Spleen (tissue), 11 donors: ENCODE results near the gene SYT13. TPM values are rescaled to one million over a fixed set of nuclear protein-coding genes. Genes with fewer than 3 reads are reported as not detected.

Source experiments
- DNase-seq: peaks from one replicate; pipeline ENCODE4 v3.0.0-alpha.2; 2020
- H3K27ac ChIP-seq, 8 donors: fragments of 200-600 bp; sonication (generic) in 7 of 8; 1 replicate in 4 of 8; 2 replicates in 4 of 8; pipeline versions ENCODE4 v1.5.0 to v1.8.0; 2016 to 2021; ENCODE audit warnings: inconsistent platforms in 4 of 8, mild to moderate bottlenecking in 4 of 8, moderate library complexity in 1 of 8
- H3K27me3 ChIP-seq, 7 donors: fragments of 200-600 bp; sonication (generic) in 6 of 7; replicated peaks in 1 of 7; 1 replicate in 4 of 7; 2 replicates in 3 of 7; pipeline versions ENCODE4 v1.5.0 to v1.8.0; 2016 to 2021; ENCODE audit warnings: inconsistent platforms in 3 of 7, mild to moderate bottlenecking in 1 of 7
- H3K36me3 ChIP-seq, 6 donors: fragments of 200-600 bp; sonication (generic) in 5 of 6; 1 replicate in 4 of 6; 2 replicates in 2 of 6; pipeline versions ENCODE4 v1.5.0 to v1.8.0; 2016 to 2021; ENCODE audit warnings: inconsistent platforms in 2 of 6
- H3K4me1 ChIP-seq, 6 donors: fragments of 200-600 bp; sonication (generic) in 5 of 6; 1 replicate in 3 of 6; 2 replicates in 3 of 6; pipeline versions ENCODE4 v1.5.0 to v1.8.0; 2016 to 2021; ENCODE audit warnings: inconsistent platforms in 3 of 6
- H3K4me3 ChIP-seq, 8 donors: fragments of 200-600 bp; sonication (generic) in 7 of 8; 1 replicate in 4 of 8; 2 replicates in 4 of 8; pipeline versions ENCODE4 v1.5.0 to v1.8.0; 2016 to 2021; ENCODE audit warnings: inconsistent platforms in 4 of 8, mild to moderate bottlenecking in 4 of 8, moderate library complexity in 2 of 8
- H3K9me3 ChIP-seq, 8 donors: fragments of 200-600 bp; sonication (generic) in 7 of 8; 1 replicate in 4 of 8; 2 replicates in 4 of 8; pipeline versions ENCODE4 v1.5.0 to v1.8.0; 2016 to 2021; ENCODE audit warnings: inconsistent platforms in 4 of 8
- CTCF ChIP-seq, 11 experiments: fragments of 200-600 bp in 7 of 11; fragments of 450-650 bp in 4 of 11; sonication (generic) in 4 of 11; IDR thresholded peaks in 8 of 11; conservative IDR thresholded peaks in 3 of 11; 1 replicate in 7 of 11; 2 replicates in 4 of 11; pipeline versions ENCODE4 v1.4.0 to v1.8.0; 2016 to 2021; ENCODE audit warnings: antibody characterized with exemption in 11 of 11, inconsistent platforms in 4 of 11, mild to moderate bottlenecking in 1 of 11
- POLR2A ChIP-seq, 3 donors: fragments of 450-650 bp; IDR thresholded peaks; one replicate each; pipeline ENCODE4 v1.5.1; 2017; ENCODE audit warnings: antibody characterized with exemption in 3 of 3, mild to moderate bottlenecking in 1 of 3
- POLR2AphosphoS5 ChIP-seq, 3 donors: sonication (generic); formaldehyde crosslinking; IDR thresholded peaks; one replicate each; pipeline ENCODE4 v1.5.1; 2017; ENCODE audit warnings: antibody characterized with exemption in 3 of 3
- WGBS, 5 donors: extraction: QIAGEN DNeasy Blood & Tissue Kit in 3 of 5; methylation state at CpG; one replicate each; pipeline versions ENCODE4 v1.1.5 to v1.1.7; 2013 to 2018; 5-methylcytosine and 5-hydroxymethylcytosine counted together
- intact Hi-C: fragments of 100-400 bp; cut with DNase I; formaldehyde crosslinking; loops from one replicate; pipeline ENCODE4 v1.15.0; 2023; ENCODE audit warnings: low total_unique reads
- polyA plus RNA-seq, 3 donors: library from polyadenylated mRNA; stranded (reverse); fragments of 200-250 nt; gene quantifications; one replicate each; pipeline ENCODE4 v1.2.1, GENCODE V29; 2013
- total RNA-seq, 7 donors: library from RNA; depleted of rRNA in 3 of 7; stranded (reverse); fragments of >200 nt in 3 of 7; fragmentation: NEBNext Ultra II Directional in 4 of 7; extraction: Animal tissue kit (Norgen Biotek cat#: 25700) in 4 of 7; gene quantifications; one replicate each; pipeline versions ENCODE4 v1.1.0 to v1.2.1, GENCODE V29; 2016 to 2021
- donor health status: healthy with polysubstance abuse.
- donor health status: DM: no; HTN: no; CAD: no; lungs with moderate emphysema.
- donor health status: DM: no; HTN: no; CAD: no.
- donor health status: Bipolar disorder and iron deficiency.
- donor health status: healthy.
- donor health status: DM: no; HTN: no; CAD: no.
- donor health status: DM: yes; HTN: yes; CAD: no.

Gene SYT13
- total and polyA plus RNA-seq, 10 donors: 0.02 to 0.64 (median 0.10) TPM; not detected in 2

DNA sequence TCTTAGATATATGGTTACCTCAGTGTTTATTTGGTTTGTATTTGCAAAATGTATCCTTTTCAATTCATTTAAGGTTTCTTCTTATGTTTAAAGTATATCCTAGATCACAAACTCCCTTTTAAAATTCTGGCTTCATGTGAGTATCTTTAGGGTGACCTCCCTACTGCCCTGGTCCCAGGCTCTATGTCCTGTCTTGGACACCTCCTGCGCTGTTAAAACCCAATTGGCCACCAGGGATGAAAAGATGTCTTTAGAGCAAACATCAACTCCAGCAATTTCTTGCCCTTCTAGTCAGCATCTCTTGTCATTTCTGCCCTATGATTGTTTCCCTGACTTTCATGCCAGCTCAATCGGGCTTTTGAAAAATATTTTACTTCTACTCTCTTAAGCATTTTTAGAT, 28.8 kb upstream of the SYT13 start:
- Histone ChIP-seq H3K36me3 (no peaks in the 10 kb centered on the region), H3K9me3 (no peaks in the 10 kb centered on the region), H3K27ac (no peak overlapping the region), H3K4me3 (no peak overlapping the region), H3K4me1 (no peaks in the 10 kb centered on the region), H3K27me3 (peaks cover 0 to 35% (median 0%) of the 10 kb centered on the region in 7 donors)
- TF ChIP-seq CTCF (IDR thresholded peaks at IDR 0.05 in 8 of 11, conservative IDR thresholded peaks at IDR 0.05 in 3 of 11): no peak
- TF ChIP-seq POLR2A (IDR thresholded peaks at IDR 0.05): no peak
- TF ChIP-seq POLR2AphosphoS5 (IDR thresholded peaks at IDR 0.05): no peak
- WGBS, 5 donors: 87 to 96% (median 93%) methylated on average over 2 of the region's 2 CpGs
- intact Hi-C loops: no loop called here
- no peak for DNase-seq

DNA sequence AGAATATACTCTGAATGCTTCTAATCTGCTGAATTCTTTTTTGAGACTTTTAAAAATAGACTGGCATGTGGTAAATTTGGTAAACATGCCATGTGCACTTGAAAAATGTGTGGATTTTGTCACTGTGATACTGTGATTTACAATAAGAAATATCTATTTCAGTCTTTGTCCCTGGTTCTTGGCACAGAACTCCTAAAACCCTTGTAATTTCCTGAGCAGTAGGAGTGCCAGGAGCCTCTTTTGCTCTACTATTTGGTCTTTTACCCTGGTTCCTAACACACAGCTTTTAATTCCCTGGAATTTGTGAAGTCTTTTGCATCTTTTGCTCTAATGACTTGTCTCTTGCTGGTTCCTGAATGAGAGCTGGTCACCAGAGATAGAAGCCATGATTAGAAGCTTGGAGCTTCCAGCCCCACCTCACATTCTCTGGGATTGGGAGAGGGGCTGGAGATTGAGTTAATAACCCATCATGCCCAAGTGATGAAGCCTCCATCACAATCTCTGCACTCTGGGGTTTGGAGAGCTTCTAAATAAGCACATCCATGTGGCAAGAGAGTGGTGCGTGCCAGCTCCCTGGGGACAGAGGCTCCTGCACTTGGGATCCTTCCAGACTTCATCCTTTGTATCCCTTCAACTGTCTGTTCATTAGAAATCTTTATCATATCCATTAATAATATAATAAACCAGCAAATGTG, 27.2 kb upstream of the SYT13 start:
- no peak overlapping the region for H3K4me3 ChIP-seq
- no peaks in the 10 kb centered on the region for H3K4me1 ChIP-seq
- H3K27me3 ChIP-seq: peaks cover 0 to 33% (median 0%) of the 10 kb centered on the region in 7 donors
- H3K27ac ChIP-seq: no peak overlapping the region
- no peaks in the 10 kb centered on the region for H3K36me3 ChIP-seq
- no peaks in the 10 kb centered on the region for H3K9me3 ChIP-seq
- intact Hi-C loops: no loop called here
- WGBS, 5 donors: 79 to 97% (median 86%) methylated on average over 1 of the region's 1 CpG
- TF ChIP-seq POLR2AphosphoS5 (IDR thresholded peaks at IDR 0.05) (no peak), CTCF (IDR thresholded peaks at IDR 0.05 in 8 of 11, conservative IDR thresholded peaks at IDR 0.05 in 3 of 11) (no peak), POLR2A (IDR thresholded peaks at IDR 0.05) (no peak)
- no peak for DNase-seq

DNA sequence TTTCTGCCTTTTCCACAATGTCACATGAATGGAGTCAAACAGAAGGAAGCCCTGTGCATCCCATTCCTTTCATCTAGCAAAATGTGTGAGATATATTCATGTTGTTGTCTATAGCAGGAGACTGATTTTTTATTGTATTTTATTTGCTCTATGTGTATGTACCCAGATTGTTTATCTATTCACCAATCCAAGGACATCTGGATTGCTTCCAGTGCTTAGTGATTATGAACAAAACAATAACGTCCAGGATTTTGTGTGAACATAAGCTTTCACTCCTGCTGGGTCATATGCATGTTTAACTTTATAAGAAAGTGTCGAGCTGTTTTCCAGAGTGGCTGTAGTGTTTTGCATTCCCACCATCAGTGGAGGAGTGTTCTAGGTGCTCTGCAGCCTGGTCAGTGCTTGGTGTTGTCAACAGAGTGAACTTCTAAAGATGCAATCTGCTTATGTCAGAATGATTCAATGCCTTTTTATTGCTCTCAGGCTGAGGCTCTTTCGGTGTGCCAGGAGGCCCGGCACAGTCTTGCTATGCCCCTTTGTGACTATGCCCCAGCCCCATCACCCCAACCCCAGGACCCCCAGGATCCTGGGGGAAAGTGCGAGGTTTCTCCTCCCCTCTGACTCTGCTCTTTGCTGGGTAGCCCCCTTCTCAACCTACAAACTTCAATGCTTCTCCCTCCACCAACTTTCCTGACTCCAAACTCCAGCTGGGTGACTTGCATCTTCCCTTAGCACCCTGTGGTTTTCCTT, 19.9 kb upstream of the SYT13 start:
- intact Hi-C loops: no loop called here
- H3K27me3 ChIP-seq: no peaks in the 10 kb centered on the region
- H3K4me1 ChIP-seq: no peaks in the 10 kb centered on the region
- DNase-seq: no peak
- no peaks in the 10 kb centered on the region for H3K9me3 ChIP-seq
- 47 to 65% (median 54%) methylated on average over 4 to 5 of the region's 5 CpGs for WGBS, 5 donors
- TF ChIP-seq CTCF (IDR thresholded peaks at IDR 0.05 in 8 of 11, conservative IDR thresholded peaks at IDR 0.05 in 3 of 11): no peak
- no peak for TF ChIP-seq POLR2A (IDR thresholded peaks at IDR 0.05)
- no peak for TF ChIP-seq POLR2AphosphoS5 (IDR thresholded peaks at IDR 0.05)
- H3K27ac ChIP-seq: no peak overlapping the region
- no peaks in the 10 kb centered on the region for H3K36me3 ChIP-seq
- no peak overlapping the region for H3K4me3 ChIP-seq

DNA sequence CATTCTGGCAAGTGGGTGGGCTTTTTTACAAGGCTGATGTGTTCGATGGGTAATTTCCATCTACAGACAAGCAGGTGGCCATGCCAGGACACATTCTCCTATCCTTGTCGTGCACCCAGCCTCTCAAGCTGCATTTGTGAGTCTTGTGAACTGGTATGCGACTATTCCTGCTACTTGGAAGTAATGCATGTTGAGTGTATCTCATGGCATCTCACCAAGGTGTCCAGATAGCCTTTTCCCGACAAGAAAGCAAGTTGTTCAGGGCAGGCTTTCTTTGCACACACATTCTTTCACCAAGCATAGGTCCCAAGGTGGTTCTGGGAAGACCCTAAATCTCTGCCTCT, 18.8 kb upstream of the SYT13 start:
- no peaks in the 10 kb centered on the region for H3K27me3 ChIP-seq
- no peaks in the 10 kb centered on the region for H3K4me1 ChIP-seq
- H3K36me3 ChIP-seq: no peaks in the 10 kb centered on the region
- H3K27ac ChIP-seq: no peak overlapping the region
- H3K4me3 ChIP-seq: no peak overlapping the region
- no peaks in the 10 kb centered on the region for H3K9me3 ChIP-seq
- intact Hi-C loops: no loop called here
- 88 to 93% (median 89%) methylated on average over 4 of the region's 4 CpGs for whole genome bisulfite sequencing, 5 donors
- DNase-seq: no peak
- TF ChIP-seq POLR2AphosphoS5 (IDR thresholded peaks at IDR 0.05) (no peak), CTCF (IDR thresholded peaks at IDR 0.05 in 8 of 11, conservative IDR thresholded peaks at IDR 0.05 in 3 of 11) (no peak), POLR2A (IDR thresholded peaks at IDR 0.05) (no peak)
